Measurements from ENCODE around the gene NPAS3.

The NPAS3 gene

GRCh38 chr14:33464254-33464962, 525.7 kb downstream of the NPAS3 start:
- no peak for TF ChIP-seq GATA2 (IDR thresholded peaks at IDR 0.05; ENCODE audit: low read depth, low read length)
- no peak for TF ChIP-seq GATA3 (IDR thresholded peaks at IDR 0.05; ENCODE audit: low read depth, low read length)

- TF ChIP-seq GATA2 (IDR thresholded peaks at IDR 0.05; ENCODE audit: low read depth, low read length): no peak
- TF ChIP-seq GATA3 (IDR thresholded peaks at IDR 0.05; ENCODE audit: low read depth, low read length): no peak
Measured at GRCh38 chr14:33465846-33466700, 527.4 kb downstream of the NPAS3 start.

- TF ChIP-seq GATA3 (IDR thresholded peaks at IDR 0.05; ENCODE audit: low read depth, low read length): no peak
- no peak for TF ChIP-seq GATA2 (IDR thresholded peaks at IDR 0.05; ENCODE audit: low read depth, low read length)
Measured at GRCh38 chr14:33467971-33468370, 529.3 kb downstream of the NPAS3 start.

- TF ChIP-seq GATA2 (IDR thresholded peaks at IDR 0.05; ENCODE audit: low read depth, low read length) (no peak), GATA3 (IDR thresholded peaks at IDR 0.05; ENCODE audit: low read depth, low read length) (no peak)
Measured at GRCh38 chr14:33469898-33470297, 531.2 kb downstream of the NPAS3 start.

GRCh38 chr14:33471776-33472175, 533.1 kb downstream of the NPAS3 start:
- TF ChIP-seq GATA2 (IDR thresholded peaks at IDR 0.05; ENCODE audit: low read depth, low read length) (no peak), GATA3 (IDR thresholded peaks at IDR 0.05; ENCODE audit: low read depth, low read length) (no peak)

- TF ChIP-seq GATA3 (IDR thresholded peaks at IDR 0.05; ENCODE audit: low read depth, low read length): no peak
- no peak for TF ChIP-seq GATA2 (IDR thresholded peaks at IDR 0.05; ENCODE audit: low read depth, low read length)
Measured at GRCh38 chr14:33475623-33476022, 536.9 kb downstream of the NPAS3 start.

- TF ChIP-seq GATA3 (IDR thresholded peaks at IDR 0.05; ENCODE audit: low read depth, low read length) (no peak), GATA2 (IDR thresholded peaks at IDR 0.05; ENCODE audit: low read depth, low read length) (no peak)
Measured at GRCh38 chr14:33477797-33478196, 539.1 kb downstream of the NPAS3 start.

GRCh38 chr14:33480071-33480886, 541.6 kb downstream of the NPAS3 start:
- TF ChIP-seq GATA3 (IDR thresholded peaks at IDR 0.05; ENCODE audit: low read depth, low read length) (no peak), GATA2 (IDR thresholded peaks at IDR 0.05; ENCODE audit: low read depth, low read length) (no peak)

- TF ChIP-seq GATA2 (IDR thresholded peaks at IDR 0.05; ENCODE audit: low read depth, low read length): no peak
- no peak for TF ChIP-seq GATA3 (IDR thresholded peaks at IDR 0.05; ENCODE audit: low read depth, low read length)
Measured at GRCh38 chr14:33480887-33481184, 542.2 kb downstream of the NPAS3 start.

GRCh38 chr14:33483110-33483509, 544.4 kb downstream of the NPAS3 start:
- no peak for TF ChIP-seq GATA3 (IDR thresholded peaks at IDR 0.05; ENCODE audit: low read depth, low read length)
- no peak for TF ChIP-seq GATA2 (IDR thresholded peaks at IDR 0.05; ENCODE audit: low read depth, low read length)

- no peak for TF ChIP-seq GATA3 (IDR thresholded peaks at IDR 0.05; ENCODE audit: low read depth, low read length)
- TF ChIP-seq GATA2 (IDR thresholded peaks at IDR 0.05; ENCODE audit: low read depth, low read length): no peak
Measured at GRCh38 chr14:33483541-33483940, 544.9 kb downstream of the NPAS3 start.

GRCh38 chr14:33484264-33484663, 545.6 kb downstream of the NPAS3 start:
- TF ChIP-seq GATA2 (IDR thresholded peaks at IDR 0.05; ENCODE audit: low read depth, low read length) (no peak), GATA3 (IDR thresholded peaks at IDR 0.05; ENCODE audit: low read depth, low read length) (no peak)

GRCh38 chr14:33486332-33486890, 547.7 kb downstream of the NPAS3 start:
- TF ChIP-seq GATA2 (IDR thresholded peaks at IDR 0.05; ENCODE audit: low read depth, low read length) (no peak), GATA3 (IDR thresholded peaks at IDR 0.05; ENCODE audit: low read depth, low read length) (no peak)

- TF ChIP-seq GATA3 (IDR thresholded peaks at IDR 0.05; ENCODE audit: low read depth, low read length) (no peak), GATA2 (IDR thresholded peaks at IDR 0.05; ENCODE audit: low read depth, low read length) (no peak)
Measured at GRCh38 chr14:33488582-33488981, 549.9 kb downstream of the NPAS3 start.
